Stimulated activated naive CD4-positive, alpha-beta T cell (primary cell): ENCODE results near the gene UBASH3B.

Source experiments
- DNase-seq, 6 experiments: peaks; one replicate each; lab custom pipeline; 2025; lab: John Stamatoyannopoulos, UW

UBASH3B gene

GRCh38 chr11:122647736-122648275 lies 7.7 kb upstream of the UBASH3B start:
- DNase-seq: no peak

- DNase-seq: no peak
These were observed 6.4 kb upstream of the UBASH3B start for GRCh38 chr11:122649116-122649515.

GRCh38 chr11:122650619-122651018 lies 4.9 kb upstream of the UBASH3B start:
- no peak for DNase-seq

GRCh38 chr11:122652495-122652894 lies 3.0 kb upstream of the UBASH3B start:
- no peak for DNase-seq

GRCh38 chr11:122653916-122654585 lies 1.5 kb upstream of the UBASH3B start:
- no peak for DNase-seq

- DNase-seq: peak in 5 of 6 experiments; percentile 33 to 69 (median 53)
These were observed 630 bp downstream of the UBASH3B start for GRCh38 chr11:122656073-122656630.

- peak; percentile 8 to 48 (median 32) for DNase-seq
These were observed 1.1 kb downstream of the UBASH3B start for GRCh38 chr11:122656631-122657101.

- no peak for DNase-seq
These were observed 4.4 kb downstream of the UBASH3B start for GRCh38 chr11:122659676-122660554.

- DNase-seq: no peak
These were observed 5.8 kb downstream of the UBASH3B start for GRCh38 chr11:122661182-122661945.

GRCh38 chr11:122663056-122663740 lies 7.7 kb downstream of the UBASH3B start:
- DNase-seq: no peak

- DNase-seq: no peak
These were observed 8.2 kb downstream of the UBASH3B start for GRCh38 chr11:122663764-122664163.

- DNase-seq: no peak
These were observed 8.7 kb downstream of the UBASH3B start for GRCh38 chr11:122664188-122664587.

- DNase-seq: no peak
These were observed 10.3 kb downstream of the UBASH3B start for GRCh38 chr11:122665861-122666260.

- no peak for DNase-seq
These were observed 11.2 kb downstream of the UBASH3B start for GRCh38 chr11:122666743-122667142.

- peak in 3 of 6 experiments; percentile 45 to 55 (median 48) for DNase-seq
These were observed 13.1 kb downstream of the UBASH3B start for GRCh38 chr11:122668562-122669090.

- no peak for DNase-seq
These were observed 14.6 kb downstream of the UBASH3B start for GRCh38 chr11:122670131-122670530.

- DNase-seq: no peak
These were observed 15.9 kb downstream of the UBASH3B start for GRCh38 chr11:122671400-122671891.

- no peak for DNase-seq
These were observed 17.4 kb downstream of the UBASH3B start for GRCh38 chr11:122672892-122673291.

- DNase-seq: peak in 2 of 6 experiments; percentile 13 to 19
These were observed 18.2 kb downstream of the UBASH3B start for GRCh38 chr11:122673701-122674100.

- DNase-seq: no peak
These were observed 21.1 kb downstream of the UBASH3B start for GRCh38 chr11:122676638-122677037.

- DNase-seq: no peak
These were observed 21.7 kb downstream of the UBASH3B start for GRCh38 chr11:122677256-122677655.
